Stimulated activated CD4-positive, alpha-beta T cell treated with anti-CD3 and anti-CD28 coated beads, Interleukin-15, amount 100 ng/mL, for 48 hours (primary cell): ENCODE data around the gene DGKH.
A peak's percentile ranks its signal among the peaks of the same experiment; 100 is the strongest.

Experiments used
- DNase-seq, 2 donors: peaks; one replicate each; pipeline ENCODE4 v3.0.0-alpha.2; 2020; ENCODE audit warnings: low read depth in 2 of 2

DGKH gene

GRCh38 chr13:42228527-42228926 lies 180.1 kb downstream of the DGKH start:
- no peak for DNase-seq

- DNase-seq = no peak
Measured at GRCh38 chr13:42229287-42229686, 180.8 kb downstream of the DGKH start.

GRCh38 chr13:42232671-42233070 lies 184.2 kb downstream of the DGKH start:
- DNase-seq = no peak

GRCh38 chr13:42233726-42234125 lies 185.3 kb downstream of the DGKH start:
- no peak for DNase-seq

GRCh38 chr13:42239161-42239560 lies 190.7 kb downstream of the DGKH start:
- DNase-seq = no peak

- no peak for DNase-seq
Measured at GRCh38 chr13:42239644-42240043, 191.2 kb downstream of the DGKH start.

- no peak for DNase-seq
Measured at GRCh38 chr13:42246541-42246940, 198.1 kb downstream of the DGKH start.

GRCh38 chr13:42247883-42248282 lies 199.4 kb downstream of the DGKH start:
- DNase-seq = no peak

GRCh38 chr13:42255886-42256285 lies 207.4 kb downstream of the DGKH start:
- DNase-seq = no peak

- no peak for DNase-seq
Measured at GRCh38 chr13:42258747-42259146, 210.3 kb downstream of the DGKH start.

GRCh38 chr13:42259515-42259914 lies 211.1 kb downstream of the DGKH start:
- no peak for DNase-seq

GRCh38 chr13:42260903-42261654 lies 212.6 kb downstream of the DGKH start:
- DNase-seq = no peak

GRCh38 chr13:42266473-42266872 lies 218.0 kb downstream of the DGKH start:
- DNase-seq = no peak

- no peak for DNase-seq
Measured at GRCh38 chr13:42270160-42270856, 221.9 kb downstream of the DGKH start.

- no peak for DNase-seq
Measured at GRCh38 chr13:42270857-42271215, 222.4 kb downstream of the DGKH start.

- peak; percentile 87 to 89 for DNase-seq
Measured at GRCh38 chr13:42271337-42272114, 223.1 kb downstream of the DGKH start.

- DNase-seq = peak in 1 of 2 donors; percentile 34
Measured at GRCh38 chr13:42272115-42272803, 223.8 kb downstream of the DGKH start, which contains the start of gene AKAP11. Gene AKAP11, plus strand, starts transcription at chr13:42272152. Its CDS starts 14,197 bp downstream, at chr13:42286349.

GRCh38 chr13:42272804-42273175 lies 224.3 kb downstream of the DGKH start:
- no peak for DNase-seq

- DNase-seq = no peak
Measured at GRCh38 chr13:42274386-42275097, 226.1 kb downstream of the DGKH start.

GRCh38 chr13:42275098-42275471 lies 226.6 kb downstream of the DGKH start:
- no peak for DNase-seq

- DNase-seq = no peak
Measured at GRCh38 chr13:42275506-42275905, 227.1 kb downstream of the DGKH start.
